K562 (cell line): ENCODE data around the gene GOT1. TPM values are rescaled to one million over a fixed set of nuclear protein-coding genes. Genes with fewer than 3 reads are reported as not detected.
A peak's percentile ranks its signal among the peaks of the same experiment; 100 is the strongest.

Source experiments
- ATAC-seq: fragments of 200-7000 bp; cut with Tn5 transposase; 3 replicates; pipeline ENCODE4 v1.9.1; 2020; ENCODE audit warnings: moderate library complexity
- BruUV-seq: library from RNA; stranded (reverse); fragments of 400-500 nt; replicated peaks from 2 replicates; lab custom pipeline; 2021; lab: Mats Ljungman, UMichigan
- CTCF ChIA-PET: fragments of 300-600 bp; formaldehyde crosslinking; extraction: SDS; loops from one replicate; lab custom pipeline; 2021; ENCODE audit warnings: low intra/inter-chr PET ratio; lab: Yijun Ruan, JAX
- POLR2A ChIA-PET: fragments of 300-600, 350-650 bp; sonication (Branson Sonifier 250); formaldehyde crosslinking; extraction: SDS; loops from one replicate; lab custom pipeline; 2021; ENCODE audit warnings: antibody characterized with exemption, inconsistent platforms; lab: Yijun Ruan, JAX
- DNase-seq, 4 experiments: peaks; one replicate each; pipeline versions ENCODE4 v3.0.0 to v3.0.0-alpha.2; 2011 to 2018; ENCODE audit warnings: low spot score in 3 of 4, mixed read lengths in 3 of 4; ENCODE audit errors: extremely low read depth in 1 of 4
- FAIRE-seq: peaks from 2 replicates; lab custom pipeline; 2011; peaks lifted over from hg19 to GRCh38; lab: Jason Lieb, UNC
- H2AFZ ChIP-seq: 2 replicates; pipeline ENCODE4 v1.6.0; 2011; ENCODE audit warnings: low read depth, low read length, control low read depth, inconsistent platforms
- H3K27ac ChIP-seq: fragments of 200-600 bp; 3 replicates; pipeline ENCODE4 v1.8.0; 2011; ENCODE audit warnings: low read depth, mild to moderate bottlenecking, control low read depth, inconsistent platforms, low read length, moderate library complexity, mixed read lengths; ENCODE audit errors: extremely low read depth
- H3K27me3 ChIP-seq, 2 experiments: fragments of 300-600 bp in 1 of 2; 2 replicates in 1 of 2; 3 replicates in 1 of 2; pipeline versions ENCODE4 v1.6.0 to v1.8.0; 2011; ENCODE audit warnings: inconsistent platforms in 2 of 2, low read length in 2 of 2, mild to moderate bottlenecking in 1 of 2, mixed read lengths in 1 of 2, moderate library complexity in 1 of 2; ENCODE audit not compliant: control insufficient read depth in 2 of 2, insufficient read depth in 2 of 2
- H3K36me3 ChIP-seq: fragments of 300-600 bp; 3 replicates; pipeline ENCODE4 v1.8.0; 2011; ENCODE audit warnings: mild to moderate bottlenecking, low read length, inconsistent platforms; ENCODE audit not compliant: control insufficient read depth, insufficient read depth
- H3K4me1 ChIP-seq, 2 experiments: fragments of 200-600 bp in 1 of 2; replicated peaks in 1 of 2; 2 replicates in 1 of 2; 3 replicates in 1 of 2; pipeline versions ENCODE4 v1.5.1 to v1.8.0; 2011; ENCODE audit warnings: inconsistent platforms in 2 of 2, low read length in 2 of 2, mild to moderate bottlenecking in 1 of 2, mixed read lengths in 1 of 2, moderate library complexity in 1 of 2; ENCODE audit not compliant: control insufficient read depth in 2 of 2, insufficient read depth in 2 of 2
- H3K4me2 ChIP-seq: 2 replicates; pipeline ENCODE4 v1.6.1; 2011; ENCODE audit warnings: low read length, control low read depth, inconsistent platforms, mixed read lengths; ENCODE audit not compliant: insufficient read depth
- H3K4me3 ChIP-seq: fragments of 200-600 bp; sonication (generic), shearing (Covaris generic); 2 replicates; pipeline ENCODE4 v1.5.1; 2016; ENCODE audit warnings: control low read depth, inconsistent platforms
- H3K79me2 ChIP-seq: fragments of 200-600 bp; 3 replicates; pipeline ENCODE4 v1.8.0; 2011; ENCODE audit warnings: low read length, inconsistent platforms; ENCODE audit not compliant: control insufficient read depth, insufficient read depth
- H3K9ac ChIP-seq, 2 experiments: 2 replicates each; pipeline versions ENCODE4 v1.6.0 to v1.6.1; 2011; ENCODE audit warnings: low read depth in 2 of 2, low read length in 2 of 2, control low read depth in 1 of 2, inconsistent platforms in 1 of 2, mild to moderate bottlenecking in 1 of 2, mixed read lengths in 1 of 2; ENCODE audit not compliant: insufficient read depth in 1 of 2
- H3K9me1 ChIP-seq: one replicate; pipeline ENCODE4 v1.6.0; 2011; ENCODE audit warnings: inconsistent platforms, mild to moderate bottlenecking, low read length, moderate library complexity; ENCODE audit not compliant: control insufficient read depth, insufficient read depth
- H3K9me3 ChIP-seq: replicated peaks from 2 replicates; pipeline ENCODE4 v1.5.1; 2011; ENCODE audit warnings: low read depth, low read length, inconsistent platforms; ENCODE audit not compliant: control insufficient read depth, insufficient read depth
- H4K20me1 ChIP-seq: replicated peaks from 2 replicates; pipeline ENCODE4 v1.6.1; 2011; ENCODE audit warnings: low read length, inconsistent platforms, mixed read lengths; ENCODE audit not compliant: control insufficient read depth, insufficient read depth
- CEBPG ChIP-seq, 3 experiments: fragments of 200-800 bp in 1 of 3; sonication (Bioruptor generic) in 1 of 3; sonication (generic) in 1 of 3; formaldehyde crosslinking in 1 of 3; IDR thresholded peaks in 2 of 3; conservative IDR thresholded peaks in 1 of 3; 2 replicates each; pipeline versions ENCODE4 v1.6.1 to v1.8.0; 2016 to 2022; ENCODE audit warnings: missing compliant biosample characterization in 2 of 3, missing genetic modification characterization in 2 of 3, mild to moderate bottlenecking in 1 of 3, missing genetic modification reagents in 1 of 3
- ZNF239 ChIP-seq: fragments of 250-450 bp; sonication (Bioruptor Pico); IDR thresholded peaks from 2 replicates; pipeline ENCODE4 v1.4.0; 2020; ENCODE audit warnings: mild to moderate bottlenecking
- WGBS: fragments of 100-300 bp; shearing (Covaris generic); methylation state at CpG from one replicate; pipeline ENCODE4 v1.1.6; 2016; ENCODE audit warnings: low coverage, mixed read lengths; ENCODE audit not compliant: insufficient coverage; ENCODE audit errors: missing lambda C conversion rate; 5-methylcytosine and 5-hydroxymethylcytosine counted together
- in situ Hi-C: fragments of 300-500 bp; cut with MboI; formaldehyde crosslinking; loops from 4 replicates; pipeline ENCODE4 v1.15.0; 2018; ENCODE audit warnings: inconsistent platforms, mixed read lengths
- intact Hi-C: fragments of 100-400 bp; cut with micrococcal nuclease; formaldehyde crosslinking; loops from 2 replicates; pipeline ENCODE4 v1.14.2; 2022
- polyA plus RNA-seq, 8 experiments: library from polyadenylated mRNA; depleted of rRNA in 4 of 8; stranded (reverse) in 5 of 8; unstranded in 3 of 8; fragments of >200 nt; fragmentation: Nextera tagmentation in 2 of 8; fragmentation: Illumina TruSeq in 1 of 8; extraction: Ambion mirVana in 2 of 8; extraction: Trizol in 1 of 8; gene quantifications; 2 replicates each; pipeline versions ENCODE4 v1.2.1 to v1.2.3, GENCODE V29; 2011 to 2014; ENCODE audit warnings: inconsistent platforms in 1 of 8, missing spikeins in 1 of 8
- total RNA-seq, 7 experiments: library from RNA; depleted of rRNA in 6 of 7; stranded (reverse); fragments of >200 nt in 6 of 7; fragmentation: Illumina TruSeq in 2 of 7; extraction: Trizol in 2 of 7; gene quantifications; 2 replicates each; pipeline versions ENCODE4 v1.2.1 to v1.2.3, GENCODE V29; 2011 to 2021; ENCODE audit warnings: low replicate concordance in 1 of 7
- TF ChIP-seq, protein P1 (sequence below), 2 experiments: fragments of 450-650 bp; formaldehyde crosslinking in 1 of 2; IDR thresholded peaks; 2 replicates each; pipeline versions ENCODE4 v1.4.0 to v1.6.1; 2014 to 2020; ENCODE audit warnings: mild to moderate bottlenecking in 2 of 2, borderline replicate concordance in 1 of 2, low read depth in 1 of 2
- TF ChIP-seq, protein P2 (sequence below): sonication (generic); formaldehyde crosslinking; IDR thresholded peaks from 2 replicates; pipeline ENCODE4 v1.9.0; 2022; ENCODE audit warnings: mild to moderate bottlenecking, missing genetic modification reagents

GOT1 gene
- total and polyA plus RNA-seq, 9 of the 15 experiments (the other 6 are each of a cell fraction or from before 2014, with no cell fraction given): 55.7 to 166 (median 75.4) TPM

DNA sequence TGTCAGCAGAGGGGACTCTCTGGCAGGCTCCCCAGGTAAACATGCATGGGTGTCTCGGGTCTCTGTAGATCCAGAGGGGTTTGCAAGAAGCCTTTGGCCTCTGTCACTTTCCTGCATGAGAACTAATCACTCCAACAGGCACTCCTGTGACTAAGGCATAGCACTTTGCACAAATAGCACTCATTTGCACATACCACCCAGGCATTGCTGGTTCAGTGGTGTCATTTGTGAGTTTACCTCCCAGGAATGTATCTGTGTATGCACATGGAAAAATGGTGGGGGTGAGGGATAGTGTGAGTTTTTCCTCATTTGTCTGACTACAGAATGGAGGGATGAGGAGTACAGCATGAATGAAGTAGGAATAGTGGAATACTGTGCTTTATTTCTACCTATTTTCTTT is 61.8 kb downstream of the GOT1 start (continued):
- TF ChIP-seq, protein P1, sequence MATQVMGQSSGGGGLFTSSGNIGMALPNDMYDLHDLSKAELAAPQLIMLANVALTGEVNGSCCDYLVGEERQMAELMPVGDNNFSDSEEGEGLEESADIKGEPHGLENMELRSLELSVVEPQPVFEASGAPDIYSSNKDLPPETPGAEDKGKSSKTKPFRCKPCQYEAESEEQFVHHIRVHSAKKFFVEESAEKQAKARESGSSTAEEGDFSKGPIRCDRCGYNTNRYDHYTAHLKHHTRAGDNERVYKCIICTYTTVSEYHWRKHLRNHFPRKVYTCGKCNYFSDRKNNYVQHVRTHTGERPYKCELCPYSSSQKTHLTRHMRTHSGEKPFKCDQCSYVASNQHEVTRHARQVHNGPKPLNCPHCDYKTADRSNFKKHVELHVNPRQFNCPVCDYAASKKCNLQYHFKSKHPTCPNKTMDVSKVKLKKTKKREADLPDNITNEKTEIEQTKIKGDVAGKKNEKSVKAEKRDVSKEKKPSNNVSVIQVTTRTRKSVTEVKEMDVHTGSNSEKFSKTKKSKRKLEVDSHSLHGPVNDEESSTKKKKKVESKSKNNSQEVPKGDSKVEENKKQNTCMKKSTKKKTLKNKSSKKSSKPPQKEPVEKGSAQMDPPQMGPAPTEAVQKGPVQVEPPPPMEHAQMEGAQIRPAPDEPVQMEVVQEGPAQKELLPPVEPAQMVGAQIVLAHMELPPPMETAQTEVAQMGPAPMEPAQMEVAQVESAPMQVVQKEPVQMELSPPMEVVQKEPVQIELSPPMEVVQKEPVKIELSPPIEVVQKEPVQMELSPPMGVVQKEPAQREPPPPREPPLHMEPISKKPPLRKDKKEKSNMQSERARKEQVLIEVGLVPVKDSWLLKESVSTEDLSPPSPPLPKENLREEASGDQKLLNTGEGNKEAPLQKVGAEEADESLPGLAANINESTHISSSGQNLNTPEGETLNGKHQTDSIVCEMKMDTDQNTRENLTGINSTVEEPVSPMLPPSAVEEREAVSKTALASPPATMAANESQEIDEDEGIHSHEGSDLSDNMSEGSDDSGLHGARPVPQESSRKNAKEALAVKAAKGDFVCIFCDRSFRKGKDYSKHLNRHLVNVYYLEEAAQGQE (IDR thresholded peaks at IDR 0.05; ENCODE audit: borderline replicate concordance): no peak
- TF ChIP-seq, protein P1 (CRISPR knock-in tag; IDR thresholded peaks at IDR 0.05; ENCODE audit: low read depth): no peak

DNA sequence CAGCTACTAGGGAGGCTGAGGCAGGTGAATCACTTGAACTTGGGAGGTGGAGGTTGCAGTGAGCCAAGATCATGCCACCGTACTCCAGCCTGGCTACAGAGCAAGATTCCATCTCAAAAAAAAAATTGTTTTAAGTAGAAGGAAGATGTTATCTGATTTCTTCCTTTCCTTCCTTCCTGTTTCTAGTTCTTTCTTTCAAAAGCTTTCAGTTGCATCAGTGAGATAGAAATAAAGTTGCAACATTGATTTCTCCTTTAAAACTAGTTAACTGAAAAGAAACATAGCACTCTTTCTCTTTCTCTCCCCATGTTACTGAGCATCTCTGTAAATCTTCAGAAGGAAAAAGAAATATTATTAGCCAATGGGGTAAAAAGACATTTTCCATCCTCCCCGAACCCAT is 63.8 kb downstream of the GOT1 start:
- Histone ChIP-seq H3K27ac (no peak overlapping the region), H3K4me3 (no peak overlapping the region), H2AFZ (no peak overlapping the region), H3K9me3 (no peaks in the 10 kb centered on the region), H3K9me1 (no peaks in the 10 kb centered on the region), H3K4me1 (no peaks in the 10 kb centered on the region), H4K20me1 (no peaks in the 10 kb centered on the region), H3K79me2 (no peaks in the 10 kb centered on the region), H3K9ac (no peak overlapping the region), H3K27me3 (peaks cover 0 to 14% of the 10 kb centered on the region in 2 experiments; a peak in 2 of 5 replicates), H3K36me3 (no peaks in the 10 kb centered on the region), H3K4me2 (no peak overlapping the region)
- no TSS peak for BruUV-seq
- no peak for DNase-seq
- WGBS: 5% methylated on average over 2 of the region's 2 CpGs
- no peak for ATAC-seq
- ChIA-PET CTCF (no interaction called here), POLR2A (no interaction called here)
- intact Hi-C loops: no loop called here
- in situ Hi-C loops: no loop called here
- no peak for FAIRE-seq
- TF ChIP-seq, protein P2, sequence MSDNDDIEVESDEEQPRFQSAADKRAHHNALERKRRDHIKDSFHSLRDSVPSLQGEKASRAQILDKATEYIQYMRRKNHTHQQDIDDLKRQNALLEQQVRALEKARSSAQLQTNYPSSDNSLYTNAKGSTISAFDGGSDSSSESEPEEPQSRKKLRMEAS (CRISPR knock-in tag): no peak
- TF ChIP-seq CEBPG (CRISPR knock-in tag; IDR thresholded peaks at IDR 0.05) (no peak), CEBPG (tag; conservative IDR thresholded peaks at IDR 0.05 in 1 of 2, IDR thresholded peaks at IDR 0.05 in 1 of 2) (peak in 1 of 2 experiments; percentile 33; a peak in 1 of 4 replicates), ZNF239 (CRISPR knock-in tag) (no peak)
